GM21576 (cell line): ENCODE data around the gene EPN3.
A peak's percentile ranks its signal among the peaks of the same experiment; 100 is the strongest.

Experiments
- ATAC-seq: cut with Tn5 transposase; IDR thresholded peaks from one replicate; pipeline ENCODE4 v1.9.1; 2021; ENCODE audit warnings: mild to moderate bottlenecking, moderate library complexity; ENCODE audit not compliant: unreplicated experiment

EPN3 gene

DNA sequence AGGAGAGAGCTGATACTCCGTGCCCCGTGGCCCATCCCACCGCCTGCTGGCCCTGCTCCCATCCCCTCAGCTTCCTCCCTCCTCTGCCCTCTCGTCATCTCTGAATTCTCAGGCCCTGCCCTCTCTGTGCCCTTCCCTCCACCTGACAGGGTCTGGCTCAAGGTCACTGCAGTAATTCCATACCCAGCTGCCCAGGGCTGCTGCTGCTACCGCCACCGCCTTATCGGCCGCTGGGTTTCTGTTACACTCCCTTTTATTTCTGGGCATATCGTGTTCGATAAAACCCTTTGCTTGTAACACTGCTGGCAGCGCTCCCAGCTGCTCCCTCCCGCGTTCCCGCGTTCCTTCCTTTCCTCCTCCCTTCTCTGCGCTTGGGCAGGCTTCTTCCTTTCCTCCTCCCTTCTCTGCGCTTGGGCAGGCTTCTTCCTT is 1.2 kb downstream of the EPN3 start:
- no peak for ATAC-seq

DNA sequence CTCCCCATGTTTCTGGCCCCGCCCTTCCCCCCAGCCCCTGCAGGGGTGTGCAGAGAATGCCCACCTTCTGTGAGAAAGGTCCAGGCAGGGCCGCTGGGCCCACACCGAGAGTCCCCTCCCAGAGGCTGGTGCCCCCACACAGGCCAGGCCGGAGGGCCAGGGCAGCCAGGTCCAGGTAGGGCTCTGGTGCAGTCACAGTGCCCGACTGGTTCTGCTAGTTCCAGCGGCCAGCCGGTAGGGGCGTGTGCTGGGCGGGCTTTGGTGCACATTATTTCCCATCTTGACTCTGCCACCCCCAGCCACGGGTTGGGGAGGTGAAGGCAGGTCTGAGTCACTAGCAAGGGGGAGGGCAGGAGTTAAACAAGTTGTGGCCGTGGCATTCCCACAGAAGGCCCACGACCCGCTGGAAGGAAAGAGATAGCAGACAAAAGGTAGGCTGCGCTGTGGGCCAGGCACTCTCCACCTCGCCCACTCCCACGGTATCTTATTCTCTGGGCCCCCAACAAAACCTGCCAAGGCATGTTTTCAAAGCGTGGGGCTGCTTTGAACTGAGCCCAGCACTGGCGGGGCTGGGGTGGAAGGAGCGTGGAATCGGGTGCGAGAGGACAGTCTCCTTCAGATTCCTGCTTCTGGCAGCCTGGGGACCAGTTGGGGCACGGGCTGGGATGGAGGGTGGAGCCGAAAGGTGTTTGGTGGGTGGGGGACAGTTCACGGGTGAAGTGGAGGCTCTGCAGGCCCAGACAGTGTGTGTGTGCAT is 1.9 kb downstream of the EPN3 start:
- no peak for ATAC-seq

DNA sequence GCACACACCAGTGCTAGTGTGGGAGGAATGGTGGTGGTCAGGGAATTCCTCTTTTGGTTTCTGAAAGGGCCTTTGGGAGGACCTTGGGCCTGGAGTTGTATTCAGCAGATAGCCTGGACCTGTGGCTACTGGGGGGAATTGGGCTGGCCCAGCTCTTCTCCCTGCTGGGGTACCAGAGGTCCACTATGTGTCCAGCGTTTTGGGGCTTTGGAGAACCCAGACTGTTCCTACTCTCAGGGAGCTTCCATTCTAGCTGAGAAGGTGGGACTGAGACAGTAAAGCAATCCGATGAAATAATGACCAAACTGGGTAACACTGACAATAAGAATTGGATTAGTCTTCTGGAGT is 2.4 kb downstream of the EPN3 start:
- ATAC-seq = no peak

DNA sequence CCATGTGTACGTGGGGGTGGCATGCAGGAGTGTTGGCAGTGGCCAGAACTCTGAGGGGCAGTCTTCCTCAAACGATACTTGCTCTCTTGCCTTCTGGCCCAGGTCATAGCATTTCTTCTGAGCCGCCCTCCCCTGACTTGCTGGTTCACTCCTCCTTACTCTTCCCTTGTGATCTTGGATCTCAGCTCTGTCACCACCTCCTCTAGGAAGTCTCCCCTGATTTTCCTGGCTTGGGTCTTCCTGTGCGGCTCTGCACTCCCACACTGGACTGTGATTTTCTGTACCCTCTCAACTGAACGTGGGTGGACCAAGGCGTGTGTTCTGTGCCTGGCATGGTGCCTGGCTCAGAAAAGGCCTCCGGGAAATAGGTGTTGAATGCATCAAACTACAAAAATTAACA is 2.9 kb downstream of the EPN3 start:
- no peak for ATAC-seq

DNA sequence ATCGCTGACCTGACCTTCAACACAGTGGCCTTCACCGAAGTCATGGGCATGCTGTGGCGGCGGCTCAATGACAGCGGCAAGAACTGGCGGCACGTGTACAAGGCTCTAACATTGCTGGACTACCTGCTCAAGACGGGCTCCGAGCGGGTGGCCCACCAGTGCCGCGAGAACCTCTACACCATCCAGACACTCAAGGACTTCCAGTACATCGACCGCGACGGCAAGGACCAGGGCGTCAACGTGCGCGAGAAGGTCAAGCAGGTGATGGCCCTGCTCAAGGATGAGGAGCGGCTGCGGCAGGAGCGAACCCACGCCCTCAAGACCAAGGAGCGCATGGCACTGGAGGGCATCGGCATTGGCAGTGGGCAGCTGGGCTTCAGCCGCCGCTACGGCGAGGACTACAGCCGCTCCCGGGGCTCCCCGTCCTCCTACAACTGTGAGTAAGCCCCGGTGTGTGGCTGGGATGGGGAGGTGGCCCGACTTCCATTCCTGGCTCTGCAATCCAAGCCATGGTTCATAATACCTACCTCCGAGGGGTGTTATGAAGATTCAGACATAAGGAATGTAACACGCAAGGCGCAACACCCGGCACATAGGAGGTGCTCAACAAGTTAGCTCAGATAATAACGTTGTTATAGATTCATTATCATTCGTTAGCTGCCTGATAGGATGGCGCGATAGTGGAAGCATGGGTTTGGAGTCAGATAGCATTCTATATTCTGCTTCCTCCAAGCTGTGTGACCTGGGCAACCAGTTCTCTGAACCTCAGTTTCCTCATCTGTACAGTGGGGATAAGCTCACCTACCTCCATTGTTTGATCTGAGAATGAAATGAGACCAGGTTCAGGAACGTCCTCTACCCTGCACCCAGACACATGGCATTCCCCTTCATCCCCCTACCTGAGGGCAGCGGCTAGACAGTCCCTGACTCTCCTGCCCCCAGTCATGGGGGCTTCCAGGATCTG is 4.4 kb downstream of the EPN3 start:
- no peak for ATAC-seq

DNA sequence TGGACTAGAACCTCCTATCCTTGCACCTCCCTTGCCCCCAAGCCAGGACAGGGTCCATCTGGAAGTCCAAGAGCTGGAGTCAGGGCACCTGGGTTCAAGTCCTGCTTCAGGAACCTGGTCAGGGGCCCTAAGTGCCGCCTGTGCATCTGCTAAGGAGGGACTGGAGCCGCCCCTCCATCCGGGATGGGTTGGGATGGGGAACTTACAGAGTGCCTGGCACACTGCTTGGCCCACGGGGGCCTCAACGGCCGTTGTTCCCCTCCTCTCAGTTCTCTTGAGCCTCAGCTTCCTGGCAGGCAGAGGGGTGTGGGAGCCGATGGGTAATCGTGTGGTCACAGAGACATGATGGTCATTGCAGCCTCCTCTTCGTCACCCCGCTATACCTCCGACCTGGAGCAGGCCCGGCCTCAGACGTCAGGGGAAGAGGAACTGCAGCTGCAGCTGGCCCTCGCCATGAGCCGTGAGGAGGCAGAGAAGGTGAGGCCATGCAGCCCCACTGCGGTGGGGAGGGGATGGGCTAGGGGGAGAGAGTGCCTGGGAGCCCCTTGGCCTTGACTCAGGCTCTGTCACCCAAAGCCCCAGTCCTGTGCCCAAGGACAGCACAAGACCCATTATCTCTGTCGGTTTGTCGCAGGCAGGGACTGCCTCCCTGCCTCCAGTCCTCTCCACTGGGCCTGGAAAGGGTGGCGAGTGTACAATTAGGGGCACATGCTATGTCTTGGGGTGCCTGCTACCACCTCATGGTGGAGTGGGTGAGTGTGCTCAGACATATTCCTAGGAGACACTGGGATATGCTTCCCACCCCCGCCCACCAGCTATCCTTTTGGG is 5.4 kb downstream of the EPN3 start:
- no peak for ATAC-seq

DNA sequence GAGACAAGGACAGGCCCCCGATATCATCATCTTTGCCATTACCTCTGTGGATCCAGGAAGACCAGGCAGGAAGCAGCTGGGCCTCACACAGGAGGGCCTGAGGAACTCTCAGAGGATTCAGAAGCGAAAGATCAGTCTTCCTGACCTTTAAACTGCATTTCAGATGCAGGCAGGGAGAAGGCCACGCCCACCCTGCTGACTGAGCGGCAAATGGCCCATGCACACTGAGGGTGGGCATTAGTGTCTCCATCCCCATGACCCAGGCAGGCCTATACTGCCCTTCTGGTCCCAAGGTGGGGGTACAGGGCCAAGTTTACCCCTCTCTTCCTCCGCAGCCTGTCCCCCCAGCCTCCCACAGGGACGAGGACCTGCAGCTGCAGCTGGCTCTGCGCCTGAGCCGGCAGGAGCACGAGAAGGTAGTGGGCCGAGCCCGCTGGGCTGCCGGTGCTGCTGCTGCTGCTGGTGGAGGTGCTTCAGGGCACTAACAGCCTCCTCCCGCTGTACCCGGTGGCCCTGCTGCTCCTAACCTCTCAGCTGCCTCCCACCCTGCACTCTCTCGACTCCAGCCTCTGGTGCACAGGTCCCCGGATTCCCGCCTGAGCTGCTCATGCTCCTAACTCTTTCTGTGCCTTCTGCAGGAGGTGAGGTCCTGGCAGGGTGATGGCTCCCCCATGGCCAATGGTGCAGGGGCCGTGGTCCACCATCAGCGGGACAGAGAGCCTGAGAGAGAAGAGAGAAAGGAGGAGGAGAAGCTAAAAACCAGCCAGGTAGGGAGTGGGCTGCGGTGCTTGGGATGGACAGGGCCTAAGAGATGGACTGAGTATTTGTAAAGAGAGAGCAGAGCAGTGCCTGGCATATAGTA is 6.2 kb downstream of the EPN3 start:
- ATAC-seq = no peak

DNA sequence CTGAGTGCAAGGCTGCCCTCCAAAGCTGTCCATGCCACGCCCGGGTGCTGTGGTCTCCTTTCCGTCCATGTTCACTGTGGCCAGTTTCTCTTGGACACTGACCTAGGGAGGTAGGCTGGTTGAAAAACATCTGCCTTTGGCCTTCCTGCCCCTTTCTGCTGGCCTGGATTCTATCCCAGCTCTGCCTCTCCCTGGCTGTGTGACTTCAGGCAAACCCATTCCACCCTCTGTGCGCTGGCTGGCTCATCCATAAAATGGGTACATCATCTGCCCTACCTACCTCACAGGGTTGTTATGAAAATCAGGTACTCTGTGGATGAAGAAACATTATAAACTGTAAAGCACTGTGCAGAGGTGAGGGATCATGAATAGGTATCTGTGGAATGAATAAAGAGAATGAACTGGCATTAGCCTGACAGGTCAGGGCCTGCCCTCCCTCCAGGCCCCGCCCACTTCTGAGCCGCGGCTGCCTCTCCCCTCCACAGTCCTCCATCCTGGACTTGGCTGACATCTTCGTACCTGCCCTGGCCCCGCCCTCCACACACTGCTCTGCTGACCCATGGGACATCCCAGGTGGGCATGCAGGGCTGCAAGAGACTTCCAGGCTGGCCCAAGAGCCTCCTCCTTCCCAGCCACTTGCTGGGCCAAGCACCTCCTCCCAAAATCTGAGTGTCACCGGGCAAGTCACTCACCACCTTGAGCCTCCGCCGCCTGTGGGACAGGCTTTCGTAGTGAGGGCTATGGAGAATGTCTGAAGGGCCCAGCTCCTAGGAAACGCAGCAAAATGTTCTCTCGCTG is 7.4 kb downstream of the EPN3 start:
- no peak for ATAC-seq

DNA sequence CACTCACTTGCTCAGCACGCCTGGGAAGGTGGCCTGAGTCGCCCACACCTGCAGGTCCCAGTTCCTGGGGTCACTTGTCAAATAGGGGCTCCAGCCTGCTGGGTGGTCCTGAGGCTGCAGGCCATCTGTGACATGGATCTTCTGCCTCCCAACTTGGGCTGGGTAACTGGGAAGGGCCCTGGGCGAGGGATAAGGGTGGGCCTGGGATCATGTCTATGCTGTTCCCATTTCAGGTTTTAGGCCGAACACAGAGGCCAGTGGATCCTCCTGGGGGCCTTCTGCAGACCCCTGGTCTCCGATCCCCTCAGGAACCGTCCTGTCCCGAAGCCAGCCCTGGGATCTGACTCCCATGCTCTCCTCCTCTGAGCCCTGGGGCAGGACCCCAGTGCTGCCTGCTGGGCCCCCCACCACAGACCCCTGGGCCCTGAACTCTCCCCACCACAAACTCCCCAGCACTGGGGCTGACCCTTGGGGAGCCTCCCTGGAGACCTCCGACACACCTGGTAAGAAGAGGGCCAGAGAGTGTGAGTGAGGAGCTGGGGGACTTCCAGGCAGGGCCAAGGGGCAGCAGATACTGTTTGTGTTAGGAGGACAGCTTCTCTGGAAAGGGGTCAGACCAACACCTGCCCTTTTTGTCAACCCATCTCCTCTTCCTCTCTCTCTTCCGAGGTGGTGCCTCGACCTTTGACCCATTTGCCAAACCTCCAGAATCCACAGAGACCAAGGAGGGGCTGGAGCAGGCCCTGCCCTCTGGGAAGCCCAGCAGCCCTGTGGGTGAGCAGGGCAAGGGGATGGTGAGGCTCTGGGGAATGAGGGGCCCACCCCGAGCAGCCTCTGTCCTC is 8.2 kb downstream of the EPN3 start:
- no peak for ATAC-seq

DNA sequence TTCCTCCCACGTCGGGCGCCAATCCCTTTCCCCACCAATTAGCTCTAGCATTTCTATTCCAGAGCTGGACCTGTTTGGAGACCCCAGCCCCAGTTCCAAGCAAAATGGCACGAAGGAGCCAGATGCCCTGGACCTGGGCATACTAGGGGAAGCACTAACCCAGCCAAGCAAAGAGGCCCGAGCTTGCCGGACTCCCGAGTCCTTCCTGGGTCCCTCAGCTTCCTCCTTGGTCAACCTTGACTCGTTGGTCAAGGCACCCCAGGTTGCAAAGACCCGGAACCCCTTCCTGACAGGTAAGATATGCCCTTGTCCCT is 8.8 kb downstream of the EPN3 start:
- no peak for ATAC-seq

DNA sequence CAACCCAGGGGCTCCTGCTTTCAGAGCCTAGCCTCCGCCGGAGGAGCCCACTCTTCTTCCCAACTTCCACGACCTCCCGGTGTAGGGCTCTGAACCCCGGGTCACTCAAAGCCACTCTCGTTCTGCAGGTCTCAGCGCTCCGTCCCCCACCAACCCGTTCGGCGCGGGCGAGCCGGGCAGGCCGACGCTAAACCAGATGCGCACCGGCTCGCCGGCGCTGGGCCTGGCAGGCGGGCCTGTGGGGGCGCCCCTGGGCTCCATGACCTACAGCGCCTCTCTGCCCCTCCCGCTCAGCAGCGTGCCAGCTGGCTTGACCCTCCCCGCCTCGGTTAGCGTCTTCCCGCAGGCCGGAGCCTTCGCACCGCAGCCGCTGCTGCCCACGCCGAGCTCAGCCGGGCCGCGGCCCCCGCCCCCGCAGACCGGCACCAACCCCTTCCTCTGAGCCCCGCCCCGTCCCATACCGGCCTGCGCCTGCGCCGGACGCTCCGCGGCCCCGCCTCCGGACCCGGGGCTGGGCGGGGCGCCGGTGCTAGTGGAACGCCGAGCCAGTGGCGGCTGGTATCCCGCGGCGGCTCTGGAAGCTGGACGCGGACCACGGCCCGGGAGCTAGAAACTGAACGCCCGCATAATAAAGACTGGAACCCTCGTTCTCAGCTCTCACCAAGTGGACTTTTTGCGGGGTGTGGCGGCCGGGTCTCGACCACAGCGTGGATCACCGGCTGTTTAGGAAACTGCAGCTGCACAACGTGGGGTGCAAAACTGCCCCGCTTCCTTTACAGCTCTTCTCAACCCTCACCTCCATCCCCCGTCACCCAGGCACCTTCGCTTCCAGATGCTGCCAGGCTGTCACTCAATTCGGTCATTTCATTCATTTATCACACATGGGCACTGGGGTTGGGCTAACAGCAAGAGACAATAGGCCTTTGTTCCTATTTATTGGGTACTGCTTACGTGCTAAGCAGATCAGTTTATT is 9.5 kb downstream of the EPN3 start:
- ATAC-seq = peak; percentile 57

DNA sequence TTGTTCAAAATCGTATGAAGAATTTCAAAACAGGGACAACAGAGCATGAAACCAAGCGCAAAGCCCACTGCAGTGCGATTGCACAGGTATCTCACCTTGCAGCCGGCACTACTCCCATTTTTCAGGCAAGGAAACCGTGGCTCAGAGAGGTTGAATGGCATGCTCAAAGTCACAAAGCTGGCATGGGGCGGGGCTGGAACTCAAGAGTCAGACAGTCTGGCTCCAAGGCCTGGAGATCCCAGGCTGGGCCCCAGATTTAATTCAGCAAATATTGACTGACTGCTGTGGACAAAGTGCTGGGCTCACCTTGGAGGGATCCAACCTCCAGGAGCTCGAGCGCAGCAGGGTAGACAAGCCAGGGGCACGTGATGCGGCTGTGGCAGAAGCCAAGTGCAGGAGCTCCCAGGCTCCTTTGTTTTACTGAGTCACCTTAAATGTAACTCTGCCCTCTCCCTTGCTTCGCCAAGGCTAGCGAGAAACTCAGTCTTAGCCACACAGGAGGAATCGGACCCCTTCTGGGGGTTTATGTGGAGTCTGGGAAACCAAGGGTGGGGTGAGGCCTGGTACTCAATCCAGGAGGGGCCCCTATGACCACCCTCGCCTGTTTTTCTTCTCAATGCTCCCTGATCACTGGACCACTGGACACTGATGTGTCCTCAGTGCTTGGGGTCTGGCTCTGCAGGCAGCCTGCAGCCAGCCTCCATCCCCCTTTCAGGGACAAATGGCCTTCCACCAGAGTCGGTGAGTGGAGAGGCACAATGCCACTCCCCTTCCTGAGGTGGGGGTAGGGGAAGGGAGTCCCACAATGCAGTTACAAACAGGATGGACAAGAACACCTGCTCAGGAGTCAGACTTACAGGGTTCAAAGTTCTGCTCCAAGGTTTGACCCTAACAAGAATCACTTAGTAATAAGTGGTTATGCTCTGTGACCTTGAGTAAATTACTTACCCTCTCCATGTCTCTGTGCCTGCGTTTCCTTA is 10.6 kb downstream of the EPN3 start:
- ATAC-seq = no peak

DNA sequence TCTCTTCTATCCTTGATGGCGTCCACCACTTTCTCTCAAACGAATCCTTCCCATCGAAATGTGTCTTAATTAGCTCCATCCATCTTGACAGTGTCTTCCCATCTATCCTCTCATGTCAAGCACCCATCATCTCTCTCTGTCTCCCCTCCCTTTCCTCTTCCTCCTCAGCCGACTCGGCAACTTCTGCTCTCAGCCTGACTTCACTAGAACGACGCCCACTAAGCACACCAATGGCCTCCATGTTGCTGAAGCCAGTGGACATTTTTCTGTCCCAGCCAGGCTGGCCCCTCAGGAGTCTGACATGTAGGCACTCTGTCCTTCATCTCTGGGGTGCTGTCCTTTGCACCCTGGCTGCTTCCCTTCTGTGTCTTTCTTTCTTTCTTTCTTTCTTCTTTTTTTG is 12.0 kb downstream of the EPN3 start:
- no peak for ATAC-seq

DNA sequence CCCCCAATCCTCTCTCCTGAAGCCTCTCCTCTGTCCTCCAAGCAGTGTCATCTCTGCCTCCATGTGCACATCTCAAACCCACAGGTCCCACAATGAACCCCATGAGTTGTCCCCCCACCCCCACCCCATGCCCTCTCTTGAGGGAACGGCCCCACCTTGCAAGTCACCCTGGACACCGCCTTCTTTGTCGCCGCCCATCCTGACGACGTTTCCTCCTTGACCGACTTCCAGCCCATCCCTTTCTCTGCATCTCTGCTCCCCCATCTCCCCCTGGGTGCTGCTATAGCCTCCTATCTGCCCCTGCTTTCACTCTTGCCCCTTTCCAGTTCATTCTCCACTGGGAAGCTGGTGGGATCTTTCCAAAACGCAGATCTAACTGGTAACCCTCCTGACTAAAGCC is 12.8 kb downstream of the EPN3 start:
- ATAC-seq = no peak

DNA sequence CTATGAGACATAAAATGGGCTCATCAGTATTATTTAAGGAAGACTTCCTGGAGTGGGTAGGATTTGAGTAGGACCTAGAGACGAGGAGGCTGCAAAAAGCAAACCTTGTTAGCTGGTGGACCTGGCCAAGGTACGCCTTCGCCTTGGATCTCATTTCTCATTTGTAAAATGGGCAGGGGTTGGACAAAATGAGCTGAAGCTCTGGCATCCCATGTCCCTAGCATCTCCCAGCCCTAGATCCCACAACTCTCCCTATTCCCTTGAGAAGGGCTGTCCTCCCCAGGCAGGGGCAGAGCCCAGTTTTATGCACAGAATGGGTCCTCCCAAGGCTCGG is 14.1 kb downstream of the EPN3 start:
- ATAC-seq = no peak

DNA sequence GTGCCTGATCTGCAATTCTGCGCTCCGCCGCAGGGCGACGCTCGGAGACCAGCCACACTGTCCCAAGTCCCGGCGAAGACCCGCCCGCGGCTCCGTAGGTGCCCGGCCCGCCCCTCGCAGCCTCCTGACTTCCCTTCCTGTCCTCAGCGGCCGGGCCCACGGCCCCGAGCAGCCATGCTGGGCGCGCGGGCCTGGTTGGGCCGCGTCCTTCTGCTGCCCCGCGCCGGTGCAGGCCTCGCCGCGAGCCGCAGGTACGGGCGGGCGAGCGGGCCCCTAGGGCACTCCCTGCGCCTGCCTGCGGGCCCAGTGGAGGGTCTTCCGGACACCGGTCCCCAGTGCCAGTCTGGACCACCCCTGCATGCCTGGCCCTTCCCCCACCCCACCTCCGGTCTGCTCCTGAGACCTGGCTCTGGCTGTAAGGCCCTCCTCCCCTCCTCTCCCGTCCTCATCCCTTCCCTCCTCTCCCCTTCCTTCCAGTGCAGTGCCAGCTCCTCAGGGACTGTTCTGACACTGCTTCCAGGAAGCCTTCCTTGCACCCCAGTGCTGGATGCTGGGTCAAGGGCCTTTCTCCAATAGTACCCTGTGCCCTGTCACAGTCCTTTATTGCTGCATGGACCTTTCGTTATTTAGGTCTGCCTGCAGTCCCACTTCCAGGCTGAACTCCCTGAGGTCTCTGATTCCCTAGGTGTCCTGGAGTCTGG is 14.7 kb downstream of the EPN3 start, which contains the start of gene SPATA20:
TSS of gene SPATA20 (plus strand) at position 140 of the 701 bp plus-strand sequence. CDS start at position 175, 35 bp downstream.
- peak; percentile 61 for ATAC-seq
